K562 (cell line): ENCODE data around the gene CLDN5. TPM values are rescaled to one million over a fixed set of nuclear protein-coding genes. Genes with fewer than 3 reads are reported as not detected.
A peak's percentile ranks its signal among the peaks of the same experiment; 100 is the strongest.

Experiments
- ATAC-seq: fragments of 200-7000 bp; cut with Tn5 transposase; 3 replicates; pipeline ENCODE4 v1.9.1; 2020; ENCODE audit warnings: moderate library complexity
- BruUV-seq: library from RNA; stranded (reverse); fragments of 400-500 nt; replicated peaks from 2 replicates; lab custom pipeline; 2021; lab: Mats Ljungman, UMichigan
- CTCF ChIA-PET: fragments of 300-600 bp; formaldehyde crosslinking; extraction: SDS; loops from one replicate; lab custom pipeline; 2021; ENCODE audit warnings: low intra/inter-chr PET ratio; lab: Yijun Ruan, JAX
- POLR2A ChIA-PET: fragments of 300-600, 350-650 bp; sonication (Branson Sonifier 250); formaldehyde crosslinking; extraction: SDS; loops from one replicate; lab custom pipeline; 2021; ENCODE audit warnings: antibody characterized with exemption, inconsistent platforms; lab: Yijun Ruan, JAX
- DNase-seq, 4 experiments: peaks; one replicate each; pipeline versions ENCODE4 v3.0.0 to v3.0.0-alpha.2; 2011 to 2018; ENCODE audit warnings: low spot score in 3 of 4, mixed read lengths in 3 of 4; ENCODE audit errors: extremely low read depth in 1 of 4
- FAIRE-seq: peaks from 2 replicates; lab custom pipeline; 2011; peaks lifted over from hg19 to GRCh38; lab: Jason Lieb, UNC
- H2AFZ ChIP-seq: 2 replicates; pipeline ENCODE4 v1.6.0; 2011; ENCODE audit warnings: low read depth, low read length, control low read depth, inconsistent platforms
- H3K27ac ChIP-seq: fragments of 200-600 bp; 3 replicates; pipeline ENCODE4 v1.8.0; 2011; ENCODE audit warnings: low read depth, mild to moderate bottlenecking, control low read depth, inconsistent platforms, low read length, moderate library complexity, mixed read lengths; ENCODE audit errors: extremely low read depth
- H3K27me3 ChIP-seq, 2 experiments: fragments of 300-600 bp in 1 of 2; 2 replicates in 1 of 2; 3 replicates in 1 of 2; pipeline versions ENCODE4 v1.6.0 to v1.8.0; 2011; ENCODE audit warnings: inconsistent platforms in 2 of 2, low read length in 2 of 2, mild to moderate bottlenecking in 1 of 2, mixed read lengths in 1 of 2, moderate library complexity in 1 of 2; ENCODE audit not compliant: control insufficient read depth in 2 of 2, insufficient read depth in 2 of 2
- H3K36me3 ChIP-seq: fragments of 300-600 bp; 3 replicates; pipeline ENCODE4 v1.8.0; 2011; ENCODE audit warnings: mild to moderate bottlenecking, low read length, inconsistent platforms; ENCODE audit not compliant: control insufficient read depth, insufficient read depth
- H3K4me1 ChIP-seq, 2 experiments: fragments of 200-600 bp in 1 of 2; replicated peaks in 1 of 2; 2 replicates in 1 of 2; 3 replicates in 1 of 2; pipeline versions ENCODE4 v1.5.1 to v1.8.0; 2011; ENCODE audit warnings: inconsistent platforms in 2 of 2, low read length in 2 of 2, mild to moderate bottlenecking in 1 of 2, mixed read lengths in 1 of 2, moderate library complexity in 1 of 2; ENCODE audit not compliant: control insufficient read depth in 2 of 2, insufficient read depth in 2 of 2
- H3K4me2 ChIP-seq: 2 replicates; pipeline ENCODE4 v1.6.1; 2011; ENCODE audit warnings: low read length, control low read depth, inconsistent platforms, mixed read lengths; ENCODE audit not compliant: insufficient read depth
- H3K4me3 ChIP-seq: fragments of 200-600 bp; sonication (generic), shearing (Covaris generic); 2 replicates; pipeline ENCODE4 v1.5.1; 2016; ENCODE audit warnings: control low read depth, inconsistent platforms
- H3K79me2 ChIP-seq: fragments of 200-600 bp; 3 replicates; pipeline ENCODE4 v1.8.0; 2011; ENCODE audit warnings: low read length, inconsistent platforms; ENCODE audit not compliant: control insufficient read depth, insufficient read depth
- H3K9ac ChIP-seq, 2 experiments: 2 replicates each; pipeline versions ENCODE4 v1.6.0 to v1.6.1; 2011; ENCODE audit warnings: low read depth in 2 of 2, low read length in 2 of 2, control low read depth in 1 of 2, inconsistent platforms in 1 of 2, mild to moderate bottlenecking in 1 of 2, mixed read lengths in 1 of 2; ENCODE audit not compliant: insufficient read depth in 1 of 2
- H3K9me1 ChIP-seq: one replicate; pipeline ENCODE4 v1.6.0; 2011; ENCODE audit warnings: inconsistent platforms, mild to moderate bottlenecking, low read length, moderate library complexity; ENCODE audit not compliant: control insufficient read depth, insufficient read depth
- H3K9me3 ChIP-seq: replicated peaks from 2 replicates; pipeline ENCODE4 v1.5.1; 2011; ENCODE audit warnings: low read depth, low read length, inconsistent platforms; ENCODE audit not compliant: control insufficient read depth, insufficient read depth
- H4K20me1 ChIP-seq: replicated peaks from 2 replicates; pipeline ENCODE4 v1.6.1; 2011; ENCODE audit warnings: low read length, inconsistent platforms, mixed read lengths; ENCODE audit not compliant: control insufficient read depth, insufficient read depth
- ATF2 ChIP-seq: sonication (generic); formaldehyde crosslinking; IDR thresholded peaks from 2 replicates; pipeline ENCODE4 v1.8.1; 2022; ENCODE audit warnings: missing genetic modification reagents
- CTBP1 ChIP-seq: fragments of 450-650 bp; IDR thresholded peaks from 2 replicates; pipeline ENCODE4 v1.6.1; 2016; ENCODE audit warnings: borderline replicate concordance
- E2F3 ChIP-seq: fragments of 250-450 bp; sonication (Bioruptor Pico); IDR thresholded peaks from 2 replicates; pipeline ENCODE4 v1.4.0; 2020; ENCODE audit warnings: mild to moderate bottlenecking
- HMGXB4 ChIP-seq: sonication (generic); formaldehyde crosslinking; IDR thresholded peaks from 2 replicates; pipeline ENCODE4 v1.8.1; 2023; ENCODE audit warnings: mild to moderate bottlenecking, missing genetic modification reagents
- JUN ChIP-seq, 2 experiments: sonication (generic) in 1 of 2; formaldehyde crosslinking in 1 of 2; IDR thresholded peaks; 2 replicates each; pipeline versions ENCODE4 v1.6.1 to v1.8.0; 2012 to 2022; ENCODE audit warnings: borderline replicate concordance in 2 of 2, mild to moderate bottlenecking in 2 of 2, improper control_type of control experiment in 1 of 2, low read depth in 1 of 2, low read length in 1 of 2, missing genetic modification reagents in 1 of 2
- KAT2B ChIP-seq: IDR thresholded peaks from one replicate; pipeline ENCODE4 v1.6.1; 2012; ENCODE audit warnings: low read depth, mild to moderate bottlenecking, control low read depth, inconsistent platforms, low read length, moderate library complexity
- MEIS2 ChIP-seq: fragments of 450-650 bp; IDR thresholded peaks from 2 replicates; pipeline ENCODE4 v1.6.1; 2014; ENCODE audit warnings: mild to moderate bottlenecking; ENCODE audit not compliant: partially characterized antibody
- MYBL2 ChIP-seq, 2 experiments: fragments of 450-650 bp in 1 of 2; sonication (generic) in 1 of 2; formaldehyde crosslinking in 1 of 2; IDR thresholded peaks; 2 replicates each; pipeline versions ENCODE4 v1.6.1 to v1.8.1; 2017 to 2022; ENCODE audit warnings: borderline replicate concordance in 1 of 2, inconsistent platforms in 1 of 2, low read depth in 1 of 2, mild to moderate bottlenecking in 1 of 2, missing genetic modification reagents in 1 of 2, moderate library complexity in 1 of 2
- OTX1 ChIP-seq: fragments of 450-650 bp; formaldehyde crosslinking; IDR thresholded peaks from 2 replicates; pipeline ENCODE4 v1.4.0; 2022; ENCODE audit warnings: mild to moderate bottlenecking
- PHB ChIP-seq: fragments of 250-450 bp; sonication (Bioruptor Pico); IDR thresholded peaks from 2 replicates; pipeline ENCODE4 v1.5.0; 2021
- RCOR1 ChIP-seq, 2 experiments: IDR thresholded peaks; 2 replicates each; pipeline ENCODE4 v1.6.1; 2012; ENCODE audit warnings: low read depth in 2 of 2, low read length in 2 of 2, borderline replicate concordance in 1 of 2, improper control_type of control experiment in 1 of 2
- USF1 ChIP-seq: sonication (generic); formaldehyde crosslinking; IDR thresholded peaks from 2 replicates; pipeline ENCODE4 v1.9.0; 2022; ENCODE audit warnings: mild to moderate bottlenecking, missing genetic modification reagents
- USF2 ChIP-seq: sonication (generic); formaldehyde crosslinking; IDR thresholded peaks from 2 replicates; pipeline ENCODE4 v1.5.0; 2020; ENCODE audit warnings: missing genetic modification reagents
- ZNF408 ChIP-seq: fragments of 250-450 bp; sonication (Bioruptor Pico); IDR thresholded peaks from 2 replicates; pipeline ENCODE4 v1.4.0; 2020; ENCODE audit warnings: low read depth, mild to moderate bottlenecking, moderate library complexity
- WGBS: fragments of 100-300 bp; shearing (Covaris generic); methylation state at CpG from one replicate; pipeline ENCODE4 v1.1.6; 2016; ENCODE audit warnings: low coverage, mixed read lengths; ENCODE audit not compliant: insufficient coverage; ENCODE audit errors: missing lambda C conversion rate; 5-methylcytosine and 5-hydroxymethylcytosine counted together
- in situ Hi-C: fragments of 300-500 bp; cut with MboI; formaldehyde crosslinking; loops from 4 replicates; pipeline ENCODE4 v1.15.0; 2018; ENCODE audit warnings: inconsistent platforms, mixed read lengths
- intact Hi-C: fragments of 100-400 bp; cut with micrococcal nuclease; formaldehyde crosslinking; loops from 2 replicates; pipeline ENCODE4 v1.14.2; 2022
- polyA plus RNA-seq, 8 experiments: library from polyadenylated mRNA; depleted of rRNA in 4 of 8; stranded (reverse) in 5 of 8; unstranded in 3 of 8; fragments of >200 nt; fragmentation: Nextera tagmentation in 2 of 8; fragmentation: Illumina TruSeq in 1 of 8; extraction: Ambion mirVana in 2 of 8; extraction: Trizol in 1 of 8; gene quantifications; 2 replicates each; pipeline versions ENCODE4 v1.2.1 to v1.2.3, GENCODE V29; 2011 to 2014; ENCODE audit warnings: inconsistent platforms in 1 of 8, missing spikeins in 1 of 8
- total RNA-seq, 7 experiments: library from RNA; depleted of rRNA in 6 of 7; stranded (reverse); fragments of >200 nt in 6 of 7; fragmentation: Illumina TruSeq in 2 of 7; extraction: Trizol in 2 of 7; gene quantifications; 2 replicates each; pipeline versions ENCODE4 v1.2.1 to v1.2.3, GENCODE V29; 2011 to 2021; ENCODE audit warnings: low replicate concordance in 1 of 7

CLDN5 gene
- total and polyA plus RNA-seq, 9 of the 15 experiments (the other 6 are each of a cell fraction or from before 2014, with no cell fraction given) = 0.20 TPM; not detected in 8

- no peak for TF ChIP-seq KAT2B
Measured at GRCh38 chr22:19571995-19572394, 47.8 kb upstream of the CLDN5 start (continued).

- POLR2A ChIA-PET = interaction anchor here (1.1 to 5.2 kb wide), 6 partner anchors 9 to 38 kb away, joined by 4 to 39 read pairs (median 5); no protein-coding TSS in a partner anchor
- WGBS = 0% methylated on average over 5 of the region's 5 CpGs
- in situ Hi-C loops = loop anchor here (25.0 kb wide), 1 partner anchor 1566 kb away; no protein-coding TSS in a partner anchor
- no peak for TF ChIP-seq CTBP1
- peak; percentile 63; the same call in 1 of the 2 replicates for TF ChIP-seq JUN (IDR thresholded peaks at IDR 0.05; ENCODE audit: borderline replicate concordance, low read depth, low read length)
- TF ChIP-seq JUN (CRISPR knock-in tag; IDR thresholded peaks at IDR 0.05; ENCODE audit: borderline replicate concordance) = no peak
- 0 out of 2 replicates have a peak, but pooled peaks have one; percentile 22 for TF ChIP-seq ATF2 (CRISPR knock-in tag)
- TF ChIP-seq OTX1 (CRISPR knock-in tag) = 0 out of 2 replicates have a peak, but pooled peaks have one; percentile 62
- TF ChIP-seq RCOR1 (IDR thresholded peaks at IDR 0.05; ENCODE audit: borderline replicate concordance in 1 of 2, low read depth in 2 of 2, low read length in 2 of 2) = peak in 1 of 2 experiments; percentile 91; a peak in 1 of 4 replicates
- peak; percentile 73 for TF ChIP-seq USF1 (CRISPR knock-in tag)
- TF ChIP-seq MYBL2 (IDR thresholded peaks at IDR 0.05; ENCODE audit: low read depth) = no peak
- TF ChIP-seq MYBL2 (CRISPR knock-in tag; IDR thresholded peaks at IDR 0.05; ENCODE audit: borderline replicate concordance) = peak; percentile 25; the same call in 1 of the 2 replicates
- TF ChIP-seq MEIS2 = peak; percentile 56
- no peak for TF ChIP-seq E2F3 (CRISPR knock-in tag)
- 0 out of 2 replicates have a peak, but pooled peaks have one; percentile 63 for TF ChIP-seq ZNF408 (CRISPR knock-in tag)
- TF ChIP-seq HMGXB4 (CRISPR knock-in tag) = no peak
- 0 out of 2 replicates have a peak, but pooled peaks have one; percentile 6 for TF ChIP-seq PHB (CRISPR knock-in tag)
- peak; percentile 74 for TF ChIP-seq USF2 (CRISPR knock-in tag)
Measured at GRCh38 chr22:19571207-19571795, 47.1 kb upstream of the CLDN5 start.

More at GRCh38 chr22:19571207-19571795, 47.1 kb upstream of the CLDN5 start:
- peaks cover 13% of the 10 kb centered on the region; the same call in 1 of the 2 replicates for H4K20me1 ChIP-seq
- no peak overlapping the region for H2AFZ ChIP-seq
- no peaks in the 10 kb centered on the region for H3K79me2 ChIP-seq
- DNase-seq = peak in 3 of 4 experiments; percentile 31 to 46 (median 35)
- H3K36me3 ChIP-seq = no peaks in the 10 kb centered on the region
- intact Hi-C loops = no loop called here
- H3K27me3 ChIP-seq = peaks cover 68 to 73% of the 10 kb centered on the region in 2 experiments
- CTCF ChIA-PET = no interaction called here
- no peak overlapping the region for H3K4me3 ChIP-seq
- H3K27ac ChIP-seq = no peak overlapping the region
- no peak overlapping the region for H3K9ac ChIP-seq
- FAIRE-seq = no peak
- peaks cover under 1 to 8% of the 10 kb centered on the region in 2 experiments; a peak in 2 of 5 replicates for H3K4me1 ChIP-seq
- H3K9me1 ChIP-seq = peaks cover 7% of the 10 kb centered on the region
- no peak overlapping the region for H3K4me2 ChIP-seq
- no peaks in the 10 kb centered on the region for H3K9me3 ChIP-seq
- no peak for ATAC-seq
- no TSS peak for BruUV-seq
